GM12873 (cell line): ENCODE data around the gene COL5A2.

Source experiments
- TF ChIP-seq, protein P1 (sequence below): IDR thresholded peaks from 2 replicates; pipeline ENCODE4 v1.5.1; 2012; ENCODE audit warnings: low read depth, mild to moderate bottlenecking, moderate library complexity, low read length, control low read depth; ENCODE audit not compliant: insufficient read depth; ENCODE audit errors: missing control alignments

The COL5A2 gene

DNA sequence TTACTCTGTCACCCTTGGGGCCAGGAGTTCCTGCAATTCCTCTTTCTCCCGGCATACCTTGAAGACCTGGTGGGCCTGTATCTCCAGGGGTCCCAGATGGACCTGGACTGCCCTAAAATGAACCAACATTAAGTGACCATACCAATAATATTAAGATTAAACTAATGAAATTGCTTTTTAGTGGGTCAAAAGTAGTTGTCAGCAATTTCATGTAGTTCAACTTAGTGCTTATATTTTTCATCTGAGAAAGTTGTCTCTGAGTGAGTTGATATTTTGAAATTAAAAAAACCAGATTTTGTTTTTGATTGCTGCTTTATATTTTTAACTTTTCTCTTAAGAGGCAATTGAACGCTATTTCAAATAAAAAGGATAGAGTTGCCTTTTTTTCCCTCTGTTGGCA is 122.2 kb downstream of the COL5A2 start:
- TF ChIP-seq, protein P1, sequence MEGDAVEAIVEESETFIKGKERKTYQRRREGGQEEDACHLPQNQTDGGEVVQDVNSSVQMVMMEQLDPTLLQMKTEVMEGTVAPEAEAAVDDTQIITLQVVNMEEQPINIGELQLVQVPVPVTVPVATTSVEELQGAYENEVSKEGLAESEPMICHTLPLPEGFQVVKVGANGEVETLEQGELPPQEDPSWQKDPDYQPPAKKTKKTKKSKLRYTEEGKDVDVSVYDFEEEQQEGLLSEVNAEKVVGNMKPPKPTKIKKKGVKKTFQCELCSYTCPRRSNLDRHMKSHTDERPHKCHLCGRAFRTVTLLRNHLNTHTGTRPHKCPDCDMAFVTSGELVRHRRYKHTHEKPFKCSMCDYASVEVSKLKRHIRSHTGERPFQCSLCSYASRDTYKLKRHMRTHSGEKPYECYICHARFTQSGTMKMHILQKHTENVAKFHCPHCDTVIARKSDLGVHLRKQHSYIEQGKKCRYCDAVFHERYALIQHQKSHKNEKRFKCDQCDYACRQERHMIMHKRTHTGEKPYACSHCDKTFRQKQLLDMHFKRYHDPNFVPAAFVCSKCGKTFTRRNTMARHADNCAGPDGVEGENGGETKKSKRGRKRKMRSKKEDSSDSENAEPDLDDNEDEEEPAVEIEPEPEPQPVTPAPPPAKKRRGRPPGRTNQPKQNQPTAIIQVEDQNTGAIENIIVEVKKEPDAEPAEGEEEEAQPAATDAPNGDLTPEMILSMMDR, result no peak

DNA sequence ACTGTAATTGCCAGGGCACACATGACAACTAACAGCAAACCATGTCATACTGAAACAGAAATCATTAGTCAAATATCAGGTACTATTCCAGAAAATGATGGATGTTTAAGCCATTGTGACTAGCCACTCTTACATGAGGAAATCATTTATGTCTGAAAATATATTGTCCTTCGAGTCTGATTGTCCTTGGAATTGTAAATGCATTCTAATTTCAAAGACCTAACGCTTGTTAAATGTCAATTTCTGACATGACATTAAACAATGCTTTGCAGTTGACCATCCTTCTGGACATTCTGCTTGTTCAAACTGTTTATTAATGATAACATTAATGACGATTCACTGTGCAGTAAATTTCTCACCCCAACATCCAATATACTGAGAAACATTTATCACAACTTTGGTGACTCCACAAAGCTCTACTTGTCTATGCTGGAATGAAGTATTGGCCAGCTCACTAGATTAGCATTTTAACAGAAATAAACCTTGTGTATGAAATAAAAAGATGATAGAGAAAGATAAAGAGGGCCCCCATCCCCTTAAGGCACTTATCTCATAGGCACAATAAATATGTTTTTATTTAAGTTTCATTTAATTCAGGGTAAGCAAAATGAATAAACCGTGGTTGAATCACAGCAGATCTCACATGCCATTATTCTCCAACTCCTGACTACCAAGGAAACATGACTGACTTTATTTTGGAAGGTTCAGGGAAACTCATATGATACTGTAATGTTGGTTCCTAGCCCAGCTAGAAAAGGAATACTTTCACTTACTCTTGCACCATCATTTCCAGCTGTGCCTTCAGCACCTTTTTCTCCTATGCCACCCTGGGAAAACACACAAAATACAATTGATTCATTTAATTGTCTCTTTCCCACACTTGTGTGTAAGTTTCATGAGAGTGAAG is 123.1 kb downstream of the COL5A2 start:
- TF ChIP-seq, protein P1, result no peak

DNA sequence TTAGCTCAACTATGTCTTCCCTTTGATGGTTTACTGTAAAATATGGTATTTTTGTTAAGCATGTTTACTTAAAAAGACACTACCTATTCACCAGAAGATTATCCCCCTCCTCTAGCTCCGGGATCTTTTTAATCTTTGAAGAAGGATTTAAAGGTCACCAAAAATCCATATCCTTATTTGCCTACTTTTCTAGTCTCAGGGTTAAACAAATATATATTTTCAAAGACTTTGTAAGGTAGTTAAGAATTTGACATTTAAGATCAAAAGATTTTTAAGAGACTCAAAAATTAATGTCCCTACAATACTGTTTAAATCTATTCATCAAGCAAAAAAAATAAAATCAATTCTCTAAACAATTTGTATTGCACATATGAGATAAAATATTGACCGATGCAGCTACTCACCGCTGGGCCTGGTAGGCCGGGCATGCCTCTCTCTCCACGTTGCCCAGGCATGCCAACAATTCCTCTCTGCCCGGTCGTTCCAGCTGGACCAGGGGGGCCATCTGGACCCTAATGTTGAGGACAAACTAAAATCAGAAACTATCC is 129.3 kb downstream of the COL5A2 start:
- TF ChIP-seq, protein P1, result no peak

DNA sequence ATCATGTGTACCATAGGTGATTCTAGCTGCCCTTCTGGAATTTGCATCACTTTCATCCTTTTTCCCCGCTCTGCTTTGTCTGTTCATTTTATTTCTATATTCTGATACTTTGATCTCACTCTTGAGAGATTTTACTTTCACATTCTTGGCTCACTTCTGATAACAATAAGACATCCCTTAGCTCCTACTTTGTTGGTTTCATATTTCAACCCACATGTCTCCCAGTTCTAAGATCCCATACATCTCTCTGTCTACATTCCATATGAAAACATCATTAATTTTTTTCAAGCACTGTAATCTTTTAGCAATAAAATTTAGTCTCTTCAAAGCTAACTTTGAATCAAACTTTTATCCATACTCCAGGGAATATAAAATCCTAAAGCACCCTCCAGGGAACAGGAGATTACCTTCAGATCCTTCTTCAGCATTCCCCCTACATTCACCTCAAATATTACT is 129.8 kb downstream of the COL5A2 start:
- TF ChIP-seq, protein P1, result no peak

DNA sequence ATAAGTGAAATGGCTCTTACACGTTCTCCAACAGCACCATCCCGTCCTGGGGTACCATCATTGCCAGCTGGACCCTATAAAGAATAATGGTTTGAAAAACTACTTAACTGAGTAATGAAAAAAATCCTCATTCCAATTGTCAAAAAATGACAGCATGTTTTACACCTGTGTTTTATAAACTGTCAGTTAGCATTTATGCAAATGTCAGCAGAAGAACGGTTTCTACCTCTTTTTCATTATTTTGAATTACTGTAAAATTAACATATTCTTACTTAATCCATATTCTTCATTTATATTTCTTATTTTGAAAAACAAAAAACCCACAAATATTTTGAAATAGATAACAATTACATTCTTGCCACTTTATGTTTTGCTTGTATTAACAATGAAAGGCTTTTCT is 131.4 kb downstream of the COL5A2 start:
- TF ChIP-seq, protein P1, result no peak

DNA sequence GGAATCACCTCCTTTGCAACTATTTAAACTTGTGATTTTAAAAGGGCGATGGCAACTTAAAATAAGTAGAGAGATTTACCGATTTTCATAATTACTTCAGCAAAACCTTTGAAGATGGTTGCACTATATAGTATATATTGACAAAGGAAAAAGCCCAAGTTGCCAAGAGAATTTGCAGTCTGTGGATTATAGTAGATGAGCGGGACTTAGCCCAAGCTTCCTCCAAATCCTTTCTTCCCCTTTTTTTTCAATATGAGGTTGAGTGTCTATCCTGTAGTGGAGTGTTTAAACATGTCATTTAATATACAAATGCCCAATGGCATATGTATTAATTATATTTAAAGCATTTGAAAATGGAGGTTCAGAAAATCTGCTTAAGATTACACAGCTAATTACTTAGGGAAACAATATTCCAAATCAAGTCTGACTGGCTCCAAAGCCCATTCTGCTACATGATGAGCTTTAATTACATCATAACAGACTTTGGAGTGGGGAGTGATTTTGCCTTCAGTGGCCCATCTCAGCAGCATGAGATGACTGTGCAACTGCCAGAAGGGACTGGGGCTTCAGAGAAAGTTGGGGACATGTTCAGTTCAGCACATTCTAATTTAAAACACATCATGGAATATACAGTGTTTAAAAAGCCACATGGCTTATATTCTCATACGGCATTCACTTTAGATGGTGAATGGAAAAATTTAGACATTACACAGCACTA is 132.2 kb downstream of the COL5A2 start:
- TF ChIP-seq, protein P1, result no peak

DNA sequence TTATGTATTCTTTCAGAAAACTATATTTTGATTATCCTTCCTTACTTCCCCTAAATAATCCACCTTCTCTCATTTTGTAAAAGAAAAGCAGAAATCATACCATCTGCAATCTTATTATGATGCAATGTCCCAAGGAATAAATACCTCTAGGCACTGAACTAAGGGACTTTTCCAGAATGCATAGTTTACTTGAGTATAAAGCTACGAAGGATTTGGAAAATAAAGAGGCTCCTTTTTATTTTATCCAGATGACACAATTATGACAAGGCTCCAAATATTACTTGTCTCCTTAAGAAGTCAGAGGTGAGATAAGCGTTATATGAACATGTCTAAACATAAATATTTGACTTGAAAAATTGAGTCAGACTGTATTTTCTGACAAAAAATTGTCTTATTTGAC is 133.2 kb downstream of the COL5A2 start:
- TF ChIP-seq, protein P1, result no peak
